ENCODE data around the gene CYTH4.
"Not testable (repeated sequence)": the region's sequence is repeated elsewhere in the genome, so short reads cannot be mapped to it uniquely, and the experiment has no call there.

The CYTH4 gene

DNA sequence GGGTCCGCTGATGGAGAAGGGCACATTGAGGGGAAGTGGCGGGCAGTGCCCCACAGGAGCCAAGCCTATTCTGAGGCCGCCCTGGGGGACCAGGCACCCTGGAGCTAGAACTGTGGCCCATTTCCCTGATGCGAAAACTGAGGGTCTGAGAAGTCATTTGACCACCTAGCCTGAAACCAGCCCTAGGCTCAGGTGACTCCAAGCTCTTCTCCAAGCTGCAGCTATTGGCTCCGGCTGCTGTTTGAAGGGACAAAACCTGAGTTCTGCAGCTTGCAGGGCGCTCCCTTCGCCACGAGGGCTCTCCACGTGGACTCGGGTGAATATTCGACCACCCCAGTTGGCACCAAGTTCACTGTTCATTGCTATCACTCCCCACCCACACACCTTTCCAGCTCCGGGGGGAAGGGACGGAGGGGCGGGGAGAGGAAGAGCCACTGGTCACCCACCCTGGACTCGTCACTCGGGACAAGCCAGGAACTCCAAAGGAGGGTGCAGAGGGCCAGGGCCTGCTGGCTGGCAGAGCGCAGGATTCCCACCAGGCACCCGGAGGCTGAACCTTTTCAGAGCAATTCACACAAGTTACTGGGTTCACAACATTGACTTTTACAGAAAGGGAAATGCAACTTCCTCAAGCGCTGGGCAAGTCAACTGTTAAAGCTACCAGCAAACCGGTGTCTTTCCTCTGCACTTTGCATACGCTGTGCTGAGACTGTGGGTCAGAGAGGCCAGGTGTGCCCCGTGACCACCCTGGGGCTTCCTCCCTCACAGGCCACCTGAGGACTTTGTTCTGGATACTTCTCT is 37.2 kb upstream of the CYTH4 start:
- Histone ChIP-seq H3K27ac (peak overlapping the region in 12 of 21 experiments; percentile 4 to 97 (median 80)), H3K4me3 (no peak overlapping the region)

DNA sequence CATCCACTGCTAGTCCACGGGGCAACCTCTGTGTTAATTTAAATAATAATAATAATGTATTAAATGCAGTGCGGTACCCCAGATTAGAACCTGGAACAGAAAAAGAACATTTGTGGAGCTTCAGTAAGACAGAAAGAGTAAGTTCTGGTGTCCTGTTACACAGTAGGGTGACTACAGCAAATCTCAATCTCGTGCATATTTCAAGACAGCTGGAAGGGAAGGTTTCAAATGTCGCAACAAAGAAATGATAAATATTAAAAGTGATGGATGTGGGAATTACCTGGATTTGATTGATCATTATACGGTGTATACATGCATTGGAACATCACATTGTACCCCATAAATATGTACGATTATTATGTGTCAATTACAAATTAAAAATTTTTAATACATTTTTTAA is 36.6 kb upstream of the CYTH4 start:
- H3K27ac ChIP-seq, result peak overlapping the region in 2 of 21 experiments; percentile 85 to 97
- H3K4me3 ChIP-seq, result no peak overlapping the region

DNA sequence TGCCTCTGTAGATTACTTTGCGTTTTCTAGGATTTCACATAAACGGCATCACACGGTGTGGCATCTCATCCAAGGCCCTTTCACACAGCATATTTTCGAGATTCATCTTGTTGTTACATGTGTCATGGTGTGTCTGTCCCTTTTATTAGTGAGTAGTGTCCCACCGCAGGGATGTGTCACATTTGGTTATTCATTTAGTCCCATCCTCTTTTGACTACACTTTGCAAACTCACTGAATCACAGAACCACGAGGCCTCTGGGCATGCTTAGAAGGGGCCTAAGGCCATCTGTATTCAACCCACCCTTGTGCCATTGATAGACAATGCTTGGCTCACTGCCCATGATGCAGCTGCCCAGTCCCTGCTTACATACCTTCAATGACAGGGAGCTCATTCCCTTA is 34.1 kb upstream of the CYTH4 start:
- no peak overlapping the region for H3K4me3 ChIP-seq
- no peak overlapping the region for H3K27ac ChIP-seq

DNA sequence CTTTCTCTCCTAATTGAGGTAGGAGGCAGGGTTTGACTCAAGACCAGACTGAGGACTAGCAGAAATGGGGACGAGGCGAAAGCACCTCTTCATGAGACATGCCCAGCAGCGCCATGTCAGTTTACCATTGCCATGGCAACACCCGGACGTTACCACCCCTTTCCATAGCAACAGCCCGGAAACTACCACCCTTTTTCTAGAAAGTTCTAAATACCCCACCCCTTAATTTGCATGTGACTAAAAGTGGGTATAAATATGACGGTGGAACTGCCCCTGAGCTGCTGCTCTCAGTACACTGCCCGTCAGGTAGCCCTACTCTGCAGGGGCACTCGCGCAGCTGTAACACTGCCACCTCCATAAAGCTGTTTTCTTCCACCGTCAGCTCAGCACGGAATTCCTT is 32.3 kb upstream of the CYTH4 start:
- Histone ChIP-seq H3K27ac (no peak overlapping the region), H3K4me3 (no peak overlapping the region)

DNA sequence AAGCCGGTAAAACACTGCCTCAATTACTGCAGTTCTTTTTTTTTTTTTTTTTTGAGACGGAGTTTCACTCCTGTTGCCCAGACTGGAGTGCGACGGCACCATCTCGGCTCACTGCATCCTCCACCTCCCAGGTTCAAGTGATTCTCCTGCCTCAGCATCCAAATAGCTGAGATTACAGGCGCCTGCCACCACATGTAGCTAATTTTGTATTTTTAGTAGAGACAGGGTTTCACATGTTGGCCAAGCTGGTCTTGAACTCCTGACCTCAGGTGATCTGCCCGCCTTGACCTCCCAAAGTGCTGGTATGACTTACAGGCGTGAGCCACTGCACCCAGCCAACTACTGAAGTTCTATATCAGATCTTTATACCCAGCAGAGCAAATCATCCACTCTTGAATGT is 30.5 kb upstream of the CYTH4 start:
- H3K27ac ChIP-seq, H3K4me3 ChIP-seq: not testable (repeated sequence)

DNA sequence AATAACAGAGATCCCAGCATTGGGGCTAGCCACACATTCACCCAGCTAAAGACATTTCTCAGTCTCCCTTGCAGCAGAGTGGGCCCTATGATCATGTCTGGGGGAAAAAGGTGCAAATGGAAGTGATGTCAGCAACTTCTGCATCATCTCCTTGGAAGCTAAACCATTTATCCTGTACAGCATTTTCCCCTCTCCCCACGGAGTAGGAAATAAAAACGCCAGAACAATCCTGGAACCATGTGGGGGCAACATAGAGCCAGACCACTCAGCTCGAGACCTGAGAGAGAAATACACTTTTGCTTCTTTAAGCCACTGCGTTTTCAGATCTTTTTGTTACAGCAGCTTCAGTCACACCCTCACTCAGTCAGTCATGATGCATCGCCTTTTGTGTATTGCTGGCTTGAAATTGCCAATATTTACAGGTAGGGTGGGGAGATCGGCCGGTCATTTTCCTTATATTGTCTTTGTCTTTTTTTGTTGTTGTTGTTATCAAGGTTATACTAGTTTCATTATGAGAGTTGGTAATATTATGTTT is 29.1 kb upstream of the CYTH4 start:
- H3K4me3 ChIP-seq, result no peak overlapping the region
- H3K27ac ChIP-seq, result no peak overlapping the region

DNA sequence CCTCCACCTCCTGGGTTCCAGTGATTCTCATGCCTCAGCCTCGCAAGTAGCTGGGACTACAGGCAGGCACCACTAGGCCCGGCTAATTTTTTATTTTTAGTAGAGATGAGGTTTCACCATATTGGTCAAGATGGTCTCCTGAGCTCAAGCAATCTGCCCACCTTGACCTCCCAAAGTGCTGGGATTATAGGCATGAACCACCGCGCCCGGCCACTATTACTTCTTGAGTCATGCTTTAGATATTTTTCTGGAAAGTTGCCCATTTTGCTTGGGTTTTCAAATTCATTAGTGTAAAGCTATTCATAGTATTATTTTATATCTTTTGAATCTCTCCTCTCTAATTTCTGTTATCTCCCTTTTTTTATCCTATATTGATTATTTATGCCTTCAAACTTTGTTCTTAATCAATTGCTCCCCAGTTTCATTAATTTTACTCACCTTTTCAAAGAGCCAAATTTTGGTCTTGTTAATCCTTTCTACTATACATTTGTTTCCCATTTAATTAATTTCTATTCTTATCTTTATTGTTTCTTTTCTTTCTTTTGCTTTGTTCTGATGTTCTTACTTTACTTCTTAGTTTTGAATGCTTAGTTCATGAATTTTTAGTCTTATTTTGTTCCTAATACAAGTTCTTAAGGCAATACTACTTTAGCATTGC is 28.0 kb upstream of the CYTH4 start:
- no peak overlapping the region for H3K27ac ChIP-seq
- H3K4me3 ChIP-seq, result no peak overlapping the region

DNA sequence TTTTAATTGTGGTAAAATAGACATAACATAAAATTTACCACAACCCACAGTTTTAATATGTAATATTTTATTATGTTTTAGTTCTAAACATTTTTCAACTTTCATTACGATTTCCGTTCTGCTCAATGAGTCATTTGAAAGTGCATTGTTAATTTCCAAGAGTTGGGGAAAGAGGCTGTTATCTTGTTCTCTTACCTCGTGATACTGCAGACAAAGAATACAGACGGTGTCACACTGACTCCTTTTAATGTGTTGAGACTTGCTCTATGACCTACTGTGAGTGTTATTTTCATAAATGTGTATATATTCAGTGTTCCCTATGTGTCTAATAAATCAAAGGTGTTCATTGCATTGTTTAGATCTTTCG is 27.5 kb upstream of the CYTH4 start:
- Histone ChIP-seq H3K27ac (no peak overlapping the region), H3K4me3 (no peak overlapping the region)

DNA sequence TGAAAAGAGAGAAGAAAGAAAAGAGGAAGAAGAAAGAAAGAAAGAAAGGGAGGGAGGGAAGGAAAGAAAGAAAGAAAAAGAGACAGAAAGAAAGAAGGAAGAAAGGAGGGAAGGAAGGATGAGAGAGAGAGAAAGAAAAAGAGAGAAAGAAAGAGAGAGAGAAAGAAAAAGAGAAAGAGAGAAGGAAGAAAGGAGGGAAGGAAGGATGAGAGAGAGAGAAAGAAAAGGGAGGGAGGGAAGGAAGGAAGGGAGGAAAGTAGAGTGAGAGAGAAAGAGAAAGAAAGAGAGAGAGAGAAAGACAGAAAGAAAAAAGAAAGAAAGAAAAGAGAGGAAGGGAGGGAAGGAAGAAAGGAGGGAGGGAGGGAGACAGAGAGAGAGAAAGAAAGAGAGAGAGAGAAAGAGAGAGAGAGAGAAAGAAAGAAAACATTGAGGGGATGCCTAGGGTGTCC is 26.7 kb upstream of the CYTH4 start:
- H3K27ac ChIP-seq, result no peak overlapping the region
- no peak overlapping the region for H3K4me3 ChIP-seq

DNA sequence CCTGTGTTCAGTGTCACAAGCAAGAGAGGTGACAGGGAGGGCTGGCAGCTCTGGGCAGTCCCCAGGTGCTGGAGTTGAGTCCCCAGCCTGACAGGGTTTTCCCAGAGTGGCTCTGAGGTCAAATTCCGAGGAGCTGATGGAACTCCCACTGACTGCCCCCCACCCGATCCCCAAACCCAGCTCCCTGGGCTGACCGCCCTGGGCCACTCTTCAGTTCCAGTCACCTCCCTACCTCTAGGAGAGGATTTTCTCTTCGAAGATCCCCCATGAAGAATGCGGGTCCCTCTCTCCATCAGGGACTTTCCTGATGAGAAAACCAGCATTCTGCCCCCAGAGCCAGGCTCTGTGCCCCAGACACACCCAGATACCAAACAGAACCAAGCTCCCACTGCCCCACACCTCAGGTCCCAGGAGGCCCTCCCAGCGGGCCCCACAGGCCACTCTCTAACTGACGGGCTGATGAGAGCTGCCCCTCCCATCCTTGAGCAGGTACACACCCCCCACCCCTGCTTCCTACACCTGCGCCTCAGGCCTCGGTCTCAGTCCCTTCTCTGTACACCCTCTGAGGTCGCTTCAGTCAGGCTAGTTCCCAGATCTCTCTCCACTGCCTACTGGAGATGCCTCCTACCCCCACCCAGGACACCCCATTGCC is 26.1 kb upstream of the CYTH4 start:
- H3K27ac ChIP-seq, result no peak overlapping the region
- H3K4me3 ChIP-seq, result no peak overlapping the region

DNA sequence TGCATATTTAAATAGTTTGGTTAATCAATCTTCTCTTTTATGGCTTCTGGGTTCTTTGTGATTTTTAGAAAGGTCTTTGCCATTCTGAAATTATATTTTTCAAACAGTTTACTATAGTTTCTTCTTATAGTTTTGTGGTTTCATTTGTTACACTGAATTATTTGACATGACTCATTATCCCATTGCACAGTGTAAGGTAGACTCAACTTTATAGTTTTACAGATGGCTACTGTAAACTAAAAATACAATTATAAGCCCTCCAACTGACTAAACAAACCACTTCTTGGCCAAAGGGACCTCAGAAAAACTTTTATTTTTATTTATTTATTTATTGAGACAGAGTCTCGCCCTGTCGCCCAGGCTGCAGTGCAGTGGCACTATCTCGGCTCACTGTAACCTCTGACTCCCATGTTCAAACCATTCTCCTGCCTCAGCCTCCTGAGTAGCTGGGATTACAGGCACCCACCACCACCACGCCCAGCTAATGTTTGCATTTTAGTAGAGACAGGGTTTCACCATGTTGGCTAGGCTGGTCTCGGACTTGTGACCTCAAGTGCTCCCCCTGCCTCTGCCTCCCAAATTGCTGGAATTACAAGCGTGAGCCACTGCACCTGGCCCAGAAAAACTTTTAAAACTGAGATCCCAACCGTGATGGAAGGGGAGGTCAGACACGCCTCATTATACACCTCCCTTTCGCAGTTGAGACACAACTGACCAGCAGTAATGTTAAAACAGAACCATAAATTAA is 24.1 kb upstream of the CYTH4 start:
- no peak overlapping the region for H3K4me3 ChIP-seq
- H3K27ac ChIP-seq, result no peak overlapping the region

DNA sequence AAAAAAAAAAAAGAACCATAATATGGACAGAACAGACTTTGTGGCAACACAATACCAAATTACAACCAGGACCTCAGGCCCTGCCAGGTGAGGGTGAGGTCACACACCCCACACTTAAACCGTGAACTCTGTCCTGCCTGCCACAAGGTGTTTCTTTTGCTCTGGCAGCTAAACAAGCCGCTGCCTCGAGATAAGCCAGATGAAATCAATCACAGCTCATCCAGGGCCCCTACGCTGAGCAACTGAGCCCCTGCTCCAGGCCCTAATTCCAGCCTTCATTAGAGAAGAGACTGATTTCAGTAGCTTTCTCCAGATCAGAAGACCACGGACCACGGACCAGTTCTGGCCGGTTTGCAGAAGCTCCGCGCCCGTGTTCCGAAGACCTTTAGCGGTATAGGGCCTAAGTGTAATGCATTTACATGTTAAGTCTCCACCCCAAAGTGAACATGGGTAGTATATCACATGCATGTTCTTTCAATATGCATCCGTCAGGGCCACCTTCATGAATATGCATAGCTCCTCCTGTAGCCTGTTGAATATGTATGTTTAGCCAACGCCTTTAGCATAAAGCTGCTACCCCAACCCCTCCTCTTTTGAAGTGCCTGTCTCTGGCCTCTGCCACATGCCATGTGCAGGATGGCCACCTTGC is 23.4 kb upstream of the CYTH4 start:
- Histone ChIP-seq H3K4me3 (no peak overlapping the region), H3K27ac (no peak overlapping the region)

DNA sequence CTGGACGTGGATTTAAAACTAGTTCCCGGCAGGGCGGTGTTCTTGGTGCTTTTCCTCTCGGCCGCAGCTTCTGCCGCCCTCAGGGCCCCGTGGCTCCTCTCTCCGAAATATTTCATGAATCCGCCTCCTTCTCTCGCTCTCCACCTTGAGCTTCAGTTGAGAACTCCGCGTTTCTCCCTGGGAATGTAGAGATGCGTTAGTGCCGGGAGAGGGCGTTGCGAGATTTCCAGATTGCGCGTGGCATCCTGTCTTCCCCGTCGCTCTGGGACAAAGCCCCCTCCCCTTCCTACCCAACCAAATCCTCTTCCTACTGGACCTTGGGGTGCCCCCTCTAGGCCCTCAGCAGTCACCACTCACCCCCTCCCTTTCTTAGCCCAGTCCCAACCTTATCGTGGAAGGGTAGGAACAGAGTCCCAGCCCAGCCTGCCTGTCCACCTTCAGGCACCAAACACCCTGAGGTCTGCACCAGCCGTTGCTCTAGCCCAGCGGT is 22.7 kb upstream of the CYTH4 start:
- Histone ChIP-seq H3K27ac (no peak overlapping the region), H3K4me3 (no peak overlapping the region)

DNA sequence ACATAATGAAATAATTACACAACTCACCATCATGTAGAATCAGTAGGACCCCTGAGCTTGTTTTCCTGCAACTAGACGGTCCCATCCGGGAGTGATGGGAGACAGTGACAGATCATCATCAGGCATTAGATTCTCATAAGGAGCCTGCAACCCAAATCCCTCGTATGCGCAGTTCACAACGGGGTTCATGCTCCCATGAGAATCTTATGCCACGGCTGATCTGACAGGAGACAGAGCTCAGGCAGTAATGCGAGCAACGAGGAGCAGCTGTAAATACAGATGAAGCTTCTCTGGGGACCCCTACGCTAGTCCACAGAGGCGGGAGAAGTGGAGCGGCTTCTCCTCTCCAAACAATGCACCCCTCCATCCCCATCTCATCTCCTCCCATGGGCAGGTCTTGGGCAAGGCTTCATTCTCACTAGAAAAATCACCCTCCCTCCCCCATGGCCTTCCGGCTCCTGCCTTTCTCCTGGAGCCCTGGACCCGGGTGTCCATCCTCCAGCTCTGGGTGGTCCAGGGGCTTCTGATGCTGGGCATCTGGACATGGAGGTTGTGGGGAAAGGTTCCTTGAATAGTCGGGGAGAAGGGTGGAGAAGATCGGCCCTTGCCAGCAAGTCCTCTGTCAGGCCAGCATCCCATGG is 22.0 kb upstream of the CYTH4 start:
- Histone ChIP-seq H3K27ac (no peak overlapping the region), H3K4me3 (no peak overlapping the region)

DNA sequence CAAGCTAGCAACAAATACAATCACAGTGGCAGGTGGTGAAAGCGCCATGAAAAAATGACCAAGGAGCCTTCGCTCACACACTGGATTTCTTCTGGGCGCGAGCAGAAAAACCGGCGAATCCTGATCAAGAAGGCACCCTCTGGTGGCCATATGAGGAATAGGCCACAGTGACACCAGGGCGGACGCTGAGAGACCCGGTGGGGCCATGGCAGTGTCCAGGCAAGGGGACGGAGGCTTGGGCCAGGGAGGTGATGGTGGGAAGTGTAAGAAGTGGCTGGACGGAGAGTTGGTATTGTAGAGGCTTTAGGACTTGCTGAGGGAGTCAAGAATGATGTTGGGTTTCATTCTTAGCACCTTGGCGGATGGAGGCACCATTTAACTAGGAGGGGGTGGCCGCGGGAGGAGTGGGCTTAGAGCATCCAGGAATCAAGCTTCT is 21.4 kb upstream of the CYTH4 start:
- no peak overlapping the region for H3K4me3 ChIP-seq
- no peak overlapping the region for H3K27ac ChIP-seq

DNA sequence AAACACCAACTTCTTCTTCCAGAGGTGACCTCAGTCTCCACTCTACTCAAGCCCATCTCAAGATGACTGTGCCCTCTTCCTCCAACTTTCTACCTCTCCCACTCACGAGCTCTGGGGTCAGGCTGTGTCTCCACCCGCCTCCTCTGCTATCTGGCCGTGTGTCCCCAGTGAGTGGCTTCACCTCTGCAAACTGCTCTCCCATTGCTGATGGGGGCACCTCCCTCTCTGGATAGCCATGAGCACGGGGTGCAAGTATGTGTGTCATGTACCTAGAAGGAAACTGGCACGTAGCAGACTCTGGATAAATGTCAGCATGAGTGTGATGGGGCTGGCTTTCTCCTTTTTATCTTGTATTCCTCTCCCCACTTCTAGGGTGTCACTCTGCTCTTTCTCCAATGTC is 20.0 kb upstream of the CYTH4 start:
- no peak overlapping the region for H3K27ac ChIP-seq
- no peak overlapping the region for H3K4me3 ChIP-seq

DNA sequence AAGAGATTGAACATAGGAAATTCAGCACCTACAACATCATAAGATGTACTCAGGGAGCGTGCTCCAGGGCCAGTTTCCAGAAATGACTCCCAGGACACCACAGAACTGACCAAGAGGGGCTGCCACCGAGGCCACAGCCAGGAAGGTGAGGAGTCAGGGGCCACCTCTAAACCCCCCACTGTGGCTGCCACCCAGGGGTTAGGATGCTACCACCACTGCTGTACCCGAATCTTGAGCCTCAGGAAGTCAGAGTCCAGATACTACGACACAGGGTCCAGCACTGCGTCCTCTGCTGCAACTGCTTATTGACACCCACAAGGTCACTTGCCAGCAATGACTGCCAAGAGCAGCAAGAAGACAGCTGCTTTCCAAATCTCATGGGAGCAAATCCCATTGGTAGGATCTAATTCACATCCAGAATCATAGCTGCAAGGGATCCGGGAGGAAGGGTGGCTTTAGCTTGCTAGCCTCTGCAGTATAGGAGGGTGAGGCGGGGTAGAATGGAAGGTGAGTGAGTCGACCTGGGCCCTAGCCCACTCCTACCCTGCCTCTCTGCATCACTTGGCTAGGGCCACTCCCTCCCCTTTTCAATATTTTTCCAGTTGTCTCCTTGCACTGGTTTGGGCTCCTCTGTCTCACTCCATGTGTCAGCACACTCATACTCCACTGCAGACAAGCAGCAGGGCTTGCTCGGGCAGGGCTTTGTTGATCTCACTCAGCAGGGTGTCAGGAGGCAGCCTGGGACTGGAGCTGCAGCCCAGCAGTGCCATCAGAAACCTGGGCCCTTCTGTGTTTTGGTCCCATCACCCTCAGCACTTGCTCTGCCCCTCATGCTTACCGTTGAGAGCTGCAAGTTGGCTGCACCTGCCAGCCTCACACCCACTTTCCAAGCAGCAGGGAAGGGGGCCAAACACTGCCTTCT is 18.1 kb upstream of the CYTH4 start:
- Histone ChIP-seq H3K27ac (no peak overlapping the region), H3K4me3 (no peak overlapping the region)

All from skin epidermis (tissue), 12 donors.